GM23338 (cell line): ENCODE measurements around the gene FLT3. TPM values are rescaled to one million over a fixed set of nuclear protein-coding genes. Genes with fewer than 3 reads are reported as not detected.

ENCODE experiments used
- ATAC-seq: fragments of 200-7000 bp; cut with Tn5 transposase; 3 replicates; pipeline ENCODE4 v1.9.1; 2020
- DNase-seq: peaks from one replicate; pipeline ENCODE4 v3.0.0-alpha.2; 2015; ENCODE audit warnings: low spot score
- H2AFZ ChIP-seq: fragments of 200-600 bp; sonication (generic); 2 replicates; pipeline ENCODE4 v1.8.0; 2016; ENCODE audit warnings: antibody characterized with exemption, mild to moderate bottlenecking, moderate library complexity
- H3F3A ChIP-seq: fragments of 200-600 bp; sonication (generic); replicated peaks from 2 replicates; pipeline ENCODE4 v1.8.0; 2017; ENCODE audit warnings: antibody characterized with exemption, mixed run types, low read depth
- H3K27ac ChIP-seq: fragments of 200-600 bp; sonication (generic); 2 replicates; pipeline ENCODE4 v1.6.1; 2016; ENCODE audit warnings: low read depth
- H3K27me3 ChIP-seq: fragments of 200-600 bp; sonication (generic); 2 replicates; pipeline ENCODE4 v1.8.0; 2016; ENCODE audit warnings: mild to moderate bottlenecking, mixed run types, moderate library complexity; ENCODE audit not compliant: insufficient read depth
- H3K36me3 ChIP-seq: fragments of 200-600 bp; sonication (generic); 2 replicates; pipeline ENCODE4 v1.8.0; 2016; ENCODE audit warnings: mild to moderate bottlenecking; ENCODE audit not compliant: insufficient read depth
- H3K4me1 ChIP-seq: fragments of 200-600 bp; sonication (generic); 2 replicates; pipeline ENCODE4 v1.8.0; 2016; ENCODE audit warnings: mild to moderate bottlenecking, moderate library complexity; ENCODE audit not compliant: insufficient read depth
- H3K4me2 ChIP-seq: fragments of 200-600 bp; sonication (generic); 2 replicates; pipeline ENCODE4 v1.7.1; 2017; ENCODE audit warnings: mixed run types
- H3K4me3 ChIP-seq: fragments of 200-600 bp; sonication (generic); 2 replicates; pipeline ENCODE4 v1.6.1; 2016; ENCODE audit warnings: mixed run types
- H3K79me2 ChIP-seq: fragments of 200-600 bp; sonication (generic); replicated peaks from 2 replicates; pipeline ENCODE4 v1.8.0; 2017; ENCODE audit warnings: mild to moderate bottlenecking; ENCODE audit not compliant: insufficient read depth
- H3K9me2 ChIP-seq: fragments of 200-600 bp; sonication (generic); 2 replicates; pipeline ENCODE4 v1.8.0; 2017; ENCODE audit not compliant: insufficient read depth
- H4K20me1 ChIP-seq: fragments of 200-600 bp; sonication (generic); replicated peaks from 2 replicates; pipeline ENCODE4 v1.8.0; 2017; ENCODE audit warnings: mild to moderate bottlenecking; ENCODE audit not compliant: insufficient read depth
- H3K27ac Mint-ChIP-seq: 2 replicates; pipeline ENCODE4 v1.8.0; 2020; ENCODE audit warnings: inconsistent platforms, mild to moderate bottlenecking, moderate library complexity, mixed read lengths
- H3K27me3 Mint-ChIP-seq: 3 replicates; pipeline ENCODE4 v1.8.0; 2022; ENCODE audit warnings: low read depth, mild to moderate bottlenecking, moderate library complexity, mixed read lengths, inconsistent platforms; ENCODE audit not compliant: insufficient read depth, poor library complexity
- H3K36me3 Mint-ChIP-seq: 3 replicates; pipeline ENCODE4 v1.8.0; 2021; ENCODE audit warnings: low read depth, mild to moderate bottlenecking, inconsistent platforms, moderate library complexity, mixed read lengths
- H3K4me1 Mint-ChIP-seq: 3 replicates; pipeline ENCODE4 v1.8.0; 2020; ENCODE audit warnings: mild to moderate bottlenecking, inconsistent platforms, mixed read lengths
- H3K4me3 Mint-ChIP-seq: 3 replicates; pipeline ENCODE4 v1.8.0; 2021; ENCODE audit warnings: moderate library complexity, mild to moderate bottlenecking, inconsistent platforms, mixed read lengths
- H3K9me3 Mint-ChIP-seq: 3 replicates; pipeline ENCODE4 v1.8.0; 2020; ENCODE audit warnings: moderate library complexity, mild to moderate bottlenecking, inconsistent platforms, mixed read lengths
- CREB1 ChIP-seq: fragments of 250-450 bp; sonication (Bioruptor Pico); IDR thresholded peaks from 2 replicates; pipeline ENCODE4 v1.5.0; 2020; ENCODE audit warnings: low read depth, mild to moderate bottlenecking, moderate library complexity
- ETS1 ChIP-seq: IDR thresholded peaks from 2 replicates; pipeline ENCODE4 v1.6.1; 2016; ENCODE audit warnings: antibody characterized with exemption
- EZH2 ChIP-seq: fragments of 200-600 bp; sonication (generic); IDR thresholded peaks from one replicate; pipeline ENCODE4 v1.8.0; 2017; ENCODE audit warnings: antibody characterized with exemption, mild to moderate bottlenecking, low read depth; ENCODE audit not compliant: unreplicated experiment
- JUNB ChIP-seq: IDR thresholded peaks from one replicate; pipeline ENCODE4 v1.6.1; 2016; ENCODE audit warnings: antibody characterized with exemption; ENCODE audit not compliant: unreplicated experiment
- POLR2AphosphoS5 ChIP-seq: IDR thresholded peaks from 2 replicates; pipeline ENCODE4 v1.6.1; 2016; ENCODE audit warnings: antibody characterized with exemption, low read depth
- STAT1 ChIP-seq: IDR thresholded peaks from one replicate; pipeline ENCODE4 v1.6.1; 2016; ENCODE audit warnings: antibody characterized with exemption; ENCODE audit not compliant: unreplicated experiment
- polyA plus RNA-seq: library from polyadenylated mRNA; unstranded; fragments of >200 nt; fragmentation: Nextera tagmentation; extraction: Ambion mirVana; gene quantifications from 2 replicates; pipeline ENCODE4 v1.2.1, GENCODE V29; 2016
- total RNA-seq: library from RNA; depleted of rRNA; stranded (reverse); fragments of >200 nt; shearing (Covaris generic); gene quantifications from 2 replicates; pipeline ENCODE4 v1.2.3, GENCODE V29; 2014
- TF ChIP-seq, protein P1 (sequence below): fragments of 250-450 bp; sonication (Bioruptor Pico); IDR thresholded peaks from 2 replicates; pipeline ENCODE4 v1.5.0; 2020; ENCODE audit warnings: mild to moderate bottlenecking, moderate library complexity
- TF ChIP-seq, protein P2 (sequence below): IDR thresholded peaks from one replicate; pipeline ENCODE4 v1.6.1; 2018; ENCODE audit warnings: antibody characterized with exemption; ENCODE audit not compliant: unreplicated experiment

The FLT3 gene
- total and polyA plus RNA-seq, 2 experiments from 2014 or later: 0.17 to 0.44 TPM

DNA sequence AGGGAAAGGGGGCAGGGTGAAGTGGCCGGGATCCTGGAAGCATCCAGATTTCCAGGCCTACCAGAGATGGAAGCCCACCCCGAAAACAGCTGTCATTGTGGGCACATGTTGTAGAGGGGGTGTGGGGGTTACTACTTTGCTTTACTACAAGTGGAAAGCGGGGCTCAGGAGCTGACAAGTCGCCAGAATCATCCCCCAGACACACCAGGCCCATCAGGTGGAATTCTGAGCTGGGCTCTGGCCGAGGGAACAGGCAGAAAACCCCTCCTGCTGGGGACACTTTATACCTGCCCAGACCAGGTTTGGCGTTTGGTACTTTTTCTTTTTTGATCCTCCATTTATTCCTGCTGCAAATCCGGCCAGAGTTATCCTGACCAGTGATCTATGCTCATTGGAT, 135.0 kb downstream of the FLT3 start:
- Histone ChIP-seq H3K36me3 (no peaks in the 10 kb centered on the region; the same call in 1 of the 2 replicates), H3K79me2 (no peaks in the 10 kb centered on the region), H3K4me2 (peak overlapping the region; percentile 50; the same call in 1 of the 2 replicates), H3K27me3 (peaks cover 100% of the 10 kb centered on the region), H4K20me1 (peaks cover 35% of the 10 kb centered on the region), H3K4me1 (peaks cover 66% of the 10 kb centered on the region), H3F3A (peaks cover 47% of the 10 kb centered on the region), H3K9me2 (no peaks in the 10 kb centered on the region), H3K4me3 (no peak overlapping the region), H2AFZ (no peak overlapping the region), H3K27ac (no peak overlapping the region)
- H3K4me1 Mint-ChIP-seq: peaks cover 57% of the 10 kb centered on the region
- ATAC-seq (no peak), DNase-seq (peak; percentile 52)
- no peak overlapping the region for H3K27ac Mint-ChIP-seq
- H3K4me3 Mint-ChIP-seq: peak overlapping the region; percentile 16; the same call in 1 of the 3 replicates
- peaks cover 99% of the 10 kb centered on the region for H3K27me3 Mint-ChIP-seq
- H3K36me3 Mint-ChIP-seq: no peaks in the 10 kb centered on the region; the same call in 2 of the 3 replicates
- H3K9me3 Mint-ChIP-seq: no peaks in the 10 kb centered on the region; the same call in 2 of the 3 replicates
- TF ChIP-seq CREB1: no peak

GRCh38 chr13:27964741-27965323, 135.5 kb downstream of the FLT3 start:
- Histone ChIP-seq H3K27ac (no peak overlapping the region), H2AFZ (no peak overlapping the region), H3K27me3 (peaks cover 100% of the 10 kb centered on the region), H3K4me2 (peak overlapping the region; percentile 35; the same call in 1 of the 2 replicates), H4K20me1 (peaks cover 35% of the 10 kb centered on the region), H3K9me2 (no peaks in the 10 kb centered on the region), H3K36me3 (no peaks in the 10 kb centered on the region), H3K79me2 (no peaks in the 10 kb centered on the region), H3K4me3 (no peak overlapping the region), H3K4me1 (peaks cover 64% of the 10 kb centered on the region), H3F3A (peaks cover 43% of the 10 kb centered on the region)
- DNase-seq (no peak), ATAC-seq (no peak)
- Mint-ChIP-seq H3K36me3 (no peaks in the 10 kb centered on the region; the same call in 2 of the 3 replicates), H3K9me3 (no peaks in the 10 kb centered on the region; the same call in 2 of the 3 replicates), H3K27me3 (peaks cover 99% of the 10 kb centered on the region), H3K4me3 (no peak overlapping the region), H3K4me1 (peaks cover 60% of the 10 kb centered on the region), H3K27ac (no peak overlapping the region)
- TF ChIP-seq JUNB: no peak
- no peak for TF ChIP-seq STAT1
- no peak for TF ChIP-seq EZH2
- TF ChIP-seq, protein P1, sequence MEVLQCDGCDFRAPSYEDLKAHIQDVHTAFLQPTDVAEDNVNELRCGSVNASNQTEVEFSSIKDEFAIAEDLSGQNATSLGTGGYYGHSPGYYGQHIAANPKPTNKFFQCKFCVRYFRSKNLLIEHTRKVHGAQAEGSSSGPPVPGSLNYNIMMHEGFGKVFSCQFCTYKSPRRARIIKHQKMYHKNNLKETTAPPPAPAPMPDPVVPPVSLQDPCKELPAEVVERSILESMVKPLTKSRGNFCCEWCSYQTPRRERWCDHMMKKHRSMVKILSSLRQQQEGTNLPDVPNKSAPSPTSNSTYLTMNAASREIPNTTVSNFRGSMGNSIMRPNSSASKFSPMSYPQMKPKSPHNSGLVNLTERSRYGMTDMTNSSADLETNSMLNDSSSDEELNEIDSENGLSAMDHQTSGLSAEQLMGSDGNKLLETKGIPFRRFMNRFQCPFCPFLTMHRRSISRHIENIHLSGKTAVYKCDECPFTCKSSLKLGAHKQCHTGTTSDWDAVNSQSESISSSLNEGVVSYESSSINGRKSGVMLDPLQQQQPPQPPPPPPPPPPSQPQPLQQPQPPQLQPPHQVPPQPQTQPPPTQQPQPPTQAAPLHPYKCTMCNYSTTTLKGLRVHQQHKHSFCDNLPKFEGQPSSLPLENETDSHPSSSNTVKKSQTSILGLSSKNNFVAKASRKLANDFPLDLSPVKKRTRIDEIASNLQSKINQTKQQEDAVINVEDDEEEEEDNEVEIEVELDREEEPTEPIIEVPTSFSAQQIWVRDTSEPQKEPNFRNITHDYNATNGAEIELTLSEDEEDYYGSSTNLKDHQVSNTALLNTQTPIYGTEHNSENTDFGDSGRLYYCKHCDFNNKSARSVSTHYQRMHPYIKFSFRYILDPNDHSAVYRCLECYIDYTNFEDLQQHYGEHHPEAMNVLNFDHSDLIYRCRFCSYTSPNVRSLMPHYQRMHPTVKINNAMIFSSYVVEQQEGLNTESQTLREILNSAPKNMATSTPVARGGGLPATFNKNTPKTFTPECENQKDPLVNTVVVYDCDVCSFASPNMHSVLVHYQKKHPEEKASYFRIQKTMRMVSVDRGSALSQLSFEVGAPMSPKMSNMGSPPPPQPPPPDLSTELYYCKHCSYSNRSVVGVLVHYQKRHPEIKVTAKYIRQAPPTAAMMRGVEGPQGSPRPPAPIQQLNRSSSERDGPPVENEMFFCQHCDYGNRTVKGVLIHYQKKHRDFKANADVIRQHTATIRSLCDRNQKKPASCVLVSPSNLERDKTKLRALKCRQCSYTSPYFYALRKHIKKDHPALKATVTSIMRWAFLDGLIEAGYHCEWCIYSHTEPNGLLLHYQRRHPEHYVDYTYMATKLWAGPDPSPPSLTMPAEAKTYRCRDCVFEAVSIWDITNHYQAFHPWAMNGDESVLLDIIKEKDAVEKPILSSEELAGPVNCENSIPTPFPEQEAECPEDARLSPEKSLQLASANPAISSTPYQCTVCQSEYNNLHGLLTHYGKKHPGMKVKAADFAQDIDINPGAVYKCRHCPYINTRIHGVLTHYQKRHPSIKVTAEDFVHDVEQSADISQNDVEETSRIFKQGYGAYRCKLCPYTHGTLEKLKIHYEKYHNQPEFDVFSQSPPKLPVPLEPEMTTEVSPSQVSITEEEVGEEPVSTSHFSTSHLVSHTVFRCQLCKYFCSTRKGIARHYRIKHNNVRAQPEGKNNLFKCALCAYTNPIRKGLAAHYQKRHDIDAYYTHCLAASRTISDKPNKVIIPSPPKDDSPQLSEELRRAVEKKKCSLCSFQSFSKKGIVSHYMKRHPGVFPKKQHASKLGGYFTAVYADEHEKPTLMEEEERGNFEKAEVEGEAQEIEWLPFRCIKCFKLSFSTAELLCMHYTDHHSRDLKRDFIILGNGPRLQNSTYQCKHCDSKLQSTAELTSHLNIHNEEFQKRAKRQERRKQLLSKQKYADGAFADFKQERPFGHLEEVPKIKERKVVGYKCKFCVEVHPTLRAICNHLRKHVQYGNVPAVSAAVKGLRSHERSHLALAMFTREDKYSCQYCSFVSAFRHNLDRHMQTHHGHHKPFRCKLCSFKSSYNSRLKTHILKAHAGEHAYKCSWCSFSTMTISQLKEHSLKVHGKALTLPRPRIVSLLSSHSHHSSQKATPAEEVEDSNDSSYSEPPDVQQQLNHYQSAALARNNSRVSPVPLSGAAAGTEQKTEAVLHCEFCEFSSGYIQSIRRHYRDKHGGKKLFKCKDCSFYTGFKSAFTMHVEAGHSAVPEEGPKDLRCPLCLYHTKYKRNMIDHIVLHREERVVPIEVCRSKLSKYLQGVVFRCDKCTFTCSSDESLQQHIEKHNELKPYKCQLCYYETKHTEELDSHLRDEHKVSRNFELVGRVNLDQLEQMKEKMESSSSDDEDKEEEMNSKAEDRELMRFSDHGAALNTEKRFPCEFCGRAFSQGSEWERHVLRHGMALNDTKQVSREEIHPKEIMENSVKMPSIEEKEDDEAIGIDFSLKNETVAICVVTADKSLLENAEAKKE (CRISPR knock-in tag): no peak
- no peak for TF ChIP-seq ETS1
- TF ChIP-seq POLR2AphosphoS5: no peak
- TF ChIP-seq, protein P2, sequence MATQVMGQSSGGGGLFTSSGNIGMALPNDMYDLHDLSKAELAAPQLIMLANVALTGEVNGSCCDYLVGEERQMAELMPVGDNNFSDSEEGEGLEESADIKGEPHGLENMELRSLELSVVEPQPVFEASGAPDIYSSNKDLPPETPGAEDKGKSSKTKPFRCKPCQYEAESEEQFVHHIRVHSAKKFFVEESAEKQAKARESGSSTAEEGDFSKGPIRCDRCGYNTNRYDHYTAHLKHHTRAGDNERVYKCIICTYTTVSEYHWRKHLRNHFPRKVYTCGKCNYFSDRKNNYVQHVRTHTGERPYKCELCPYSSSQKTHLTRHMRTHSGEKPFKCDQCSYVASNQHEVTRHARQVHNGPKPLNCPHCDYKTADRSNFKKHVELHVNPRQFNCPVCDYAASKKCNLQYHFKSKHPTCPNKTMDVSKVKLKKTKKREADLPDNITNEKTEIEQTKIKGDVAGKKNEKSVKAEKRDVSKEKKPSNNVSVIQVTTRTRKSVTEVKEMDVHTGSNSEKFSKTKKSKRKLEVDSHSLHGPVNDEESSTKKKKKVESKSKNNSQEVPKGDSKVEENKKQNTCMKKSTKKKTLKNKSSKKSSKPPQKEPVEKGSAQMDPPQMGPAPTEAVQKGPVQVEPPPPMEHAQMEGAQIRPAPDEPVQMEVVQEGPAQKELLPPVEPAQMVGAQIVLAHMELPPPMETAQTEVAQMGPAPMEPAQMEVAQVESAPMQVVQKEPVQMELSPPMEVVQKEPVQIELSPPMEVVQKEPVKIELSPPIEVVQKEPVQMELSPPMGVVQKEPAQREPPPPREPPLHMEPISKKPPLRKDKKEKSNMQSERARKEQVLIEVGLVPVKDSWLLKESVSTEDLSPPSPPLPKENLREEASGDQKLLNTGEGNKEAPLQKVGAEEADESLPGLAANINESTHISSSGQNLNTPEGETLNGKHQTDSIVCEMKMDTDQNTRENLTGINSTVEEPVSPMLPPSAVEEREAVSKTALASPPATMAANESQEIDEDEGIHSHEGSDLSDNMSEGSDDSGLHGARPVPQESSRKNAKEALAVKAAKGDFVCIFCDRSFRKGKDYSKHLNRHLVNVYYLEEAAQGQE: no peak
